Esophagus (tissue), 2 donors: ENCODE data around the gene FANK1. TPM values are rescaled to one million over a fixed set of nuclear protein-coding genes. Genes with fewer than 3 reads are reported as not detected.
"Not testable (repeated sequence)": the region's sequence is repeated elsewhere in the genome, so short reads cannot be mapped to it uniquely, and the experiment has no call there.

Experiments used
- H3K27ac ChIP-seq, 2 donors: one replicate each; pipeline ENCODE4 v1.5.1; 2013; ENCODE audit warnings: low read depth in 2 of 2, mild to moderate bottlenecking in 2 of 2, inconsistent platforms in 1 of 2, low read length in 1 of 2, moderate library complexity in 1 of 2
- H3K27me3 ChIP-seq, 2 donors: one replicate each; pipeline ENCODE4 v1.6.1; 2013; ENCODE audit warnings: low read length in 2 of 2, control low read depth in 1 of 2, mild to moderate bottlenecking in 1 of 2; ENCODE audit not compliant: insufficient read depth in 2 of 2, control insufficient read depth in 1 of 2
- H3K36me3 ChIP-seq, 2 donors: one replicate each; pipeline ENCODE4 v1.6.1; 2013; ENCODE audit warnings: low read length in 1 of 2; ENCODE audit not compliant: control insufficient read depth in 2 of 2, insufficient read depth in 2 of 2
- H3K4me1 ChIP-seq, 2 donors: one replicate each; pipeline ENCODE4 v1.6.1; 2013; ENCODE audit warnings: low read length in 1 of 2; ENCODE audit not compliant: control insufficient read depth in 2 of 2, insufficient read depth in 2 of 2
- H3K4me3 ChIP-seq, 2 donors: one replicate each; pipeline ENCODE4 v1.5.1; 2013; ENCODE audit warnings: low read length in 2 of 2, mild to moderate bottlenecking in 2 of 2, low read depth in 1 of 2, moderate library complexity in 1 of 2
- H3K9me3 ChIP-seq, 2 donors: one replicate each; pipeline ENCODE4 v1.6.1; 2013; ENCODE audit warnings: mild to moderate bottlenecking in 2 of 2, low read depth in 1 of 2, low read length in 1 of 2, moderate library complexity in 1 of 2; ENCODE audit not compliant: control insufficient read depth in 2 of 2, insufficient read depth in 1 of 2
- WGBS, 2 donors: extraction: QIAGEN DNeasy Blood & Tissue Kit; methylation state at CpG; one replicate each; pipeline ENCODE4 v1.1.7; 2013; 5-methylcytosine and 5-hydroxymethylcytosine counted together
- polyA plus RNA-seq, 2 donors: library from polyadenylated mRNA; stranded (reverse); fragments of 200-250 nt; gene quantifications; one replicate each; pipeline ENCODE4 v1.2.3, GENCODE V29; 2013
- donor health status: healthy with polysubstance abuse.
- donor health status: Bipolar disorder and iron deficiency.

FANK1 gene
- polyA plus RNA-seq, 2 donors: 4.3 to 8.1 TPM

- peaks cover 0 to 3% of the 10 kb centered on the region in 2 donors for H3K9me3 ChIP-seq
- H3K27me3 ChIP-seq: no peaks in the 10 kb centered on the region
- 50 to 72% methylated on average over 1 of the region's 1 CpG for WGBS, 2 donors
- no peak overlapping the region for H3K27ac ChIP-seq
- H3K4me3 ChIP-seq: no peak overlapping the region
- no peaks in the 10 kb centered on the region for H3K4me1 ChIP-seq
- H3K36me3 ChIP-seq: no peaks in the 10 kb centered on the region
These were observed 65.4 kb downstream of the FANK1 start for GRCh38 chr10:125961743-125962142.

GRCh38 chr10:125962200-125962599, 65.8 kb downstream of the FANK1 start:
- no peak overlapping the region for H3K4me3 ChIP-seq
- peaks cover 0 to 3% of the 10 kb centered on the region in 2 donors for H3K9me3 ChIP-seq
- H3K36me3 ChIP-seq: no peaks in the 10 kb centered on the region
- H3K4me1 ChIP-seq: no peaks in the 10 kb centered on the region
- H3K27me3 ChIP-seq: no peaks in the 10 kb centered on the region
- 91 to 93% methylated on average over 3 of the region's 3 CpGs for WGBS, 2 donors
- H3K27ac ChIP-seq: no peak overlapping the region

GRCh38 chr10:125964558-125964957, 68.2 kb downstream of the FANK1 start:
- no peaks in the 10 kb centered on the region for H3K27me3 ChIP-seq
- no peak overlapping the region for H3K27ac ChIP-seq
- no peaks in the 10 kb centered on the region for H3K4me1 ChIP-seq
- no peaks in the 10 kb centered on the region for H3K36me3 ChIP-seq
- H3K4me3 ChIP-seq: no peak overlapping the region
- WGBS, 2 donors: 86 to 96% methylated on average over 2 of the region's 2 CpGs
- H3K9me3 ChIP-seq: no peaks in the 10 kb centered on the region

- Histone ChIP-seq H3K27me3 (no peaks in the 10 kb centered on the region), H3K4me1 (no peaks in the 10 kb centered on the region), H3K9me3 (no peaks in the 10 kb centered on the region), H3K36me3 (no peaks in the 10 kb centered on the region), H3K4me3 (no peak overlapping the region), H3K27ac (no peak overlapping the region)
- 70 to 81% methylated on average over 1 of the region's 1 CpG for WGBS, 2 donors
These were observed 71.2 kb downstream of the FANK1 start for GRCh38 chr10:125967533-125967932.

GRCh38 chr10:125970077-125970630, 73.8 kb downstream of the FANK1 start:
- not testable (repeated sequence) for H3K4me3 ChIP-seq, H3K36me3 ChIP-seq, H3K27ac ChIP-seq, H3K4me1 ChIP-seq, H3K27me3 ChIP-seq, H3K9me3 ChIP-seq
- 91 to 94% methylated on average over 28 to 34 of the region's 36 CpGs for WGBS, 2 donors

GRCh38 chr10:125976960-125977605, 80.7 kb downstream of the FANK1 start:
- WGBS, 2 donors: 88 to 91% methylated on average over 6 of the region's 6 CpGs
- no peaks in the 10 kb centered on the region for H3K9me3 ChIP-seq

GRCh38 chr10:125979976-125980375, 83.6 kb downstream of the FANK1 start:
- no peaks in the 10 kb centered on the region for H3K36me3 ChIP-seq
- no peaks in the 10 kb centered on the region for H3K4me1 ChIP-seq
- WGBS, 2 donors: 72 to 77% methylated on average over 7 of the region's 7 CpGs
- H3K4me3 ChIP-seq: no peak overlapping the region
- H3K27me3 ChIP-seq: no peaks in the 10 kb centered on the region
- no peak overlapping the region for H3K27ac ChIP-seq
- no peaks in the 10 kb centered on the region for H3K9me3 ChIP-seq

More at GRCh38 chr10:125976960-125977605, 80.7 kb downstream of the FANK1 start:
- H3K27ac ChIP-seq: no peak overlapping the region
- H3K27me3 ChIP-seq: no peaks in the 10 kb centered on the region
- no peaks in the 10 kb centered on the region for H3K36me3 ChIP-seq
- no peak overlapping the region for H3K4me3 ChIP-seq
- no peaks in the 10 kb centered on the region for H3K4me1 ChIP-seq

GRCh38 chr10:125980521-125981035, 84.2 kb downstream of the FANK1 start:
- WGBS, 2 donors: 73 to 80% methylated on average over 6 of the region's 6 CpGs
- Histone ChIP-seq H3K27ac (no peak overlapping the region), H3K9me3 (no peaks in the 10 kb centered on the region), H3K4me1 (no peaks in the 10 kb centered on the region), H3K36me3 (no peaks in the 10 kb centered on the region), H3K27me3 (no peaks in the 10 kb centered on the region), H3K4me3 (no peak overlapping the region)

GRCh38 chr10:125982260-125982948, 86.0 kb downstream of the FANK1 start:
- H3K36me3 ChIP-seq: no peaks in the 10 kb centered on the region
- H3K9me3 ChIP-seq: no peaks in the 10 kb centered on the region
- no peak overlapping the region for H3K4me3 ChIP-seq
- H3K27me3 ChIP-seq: no peaks in the 10 kb centered on the region
- no peaks in the 10 kb centered on the region for H3K4me1 ChIP-seq
- H3K27ac ChIP-seq: no peak overlapping the region
- 13 to 14% methylated on average over 6 of the region's 6 CpGs for WGBS, 2 donors
